ENCODE results near the gene SLC4A7.

The SLC4A7 gene

DNA sequence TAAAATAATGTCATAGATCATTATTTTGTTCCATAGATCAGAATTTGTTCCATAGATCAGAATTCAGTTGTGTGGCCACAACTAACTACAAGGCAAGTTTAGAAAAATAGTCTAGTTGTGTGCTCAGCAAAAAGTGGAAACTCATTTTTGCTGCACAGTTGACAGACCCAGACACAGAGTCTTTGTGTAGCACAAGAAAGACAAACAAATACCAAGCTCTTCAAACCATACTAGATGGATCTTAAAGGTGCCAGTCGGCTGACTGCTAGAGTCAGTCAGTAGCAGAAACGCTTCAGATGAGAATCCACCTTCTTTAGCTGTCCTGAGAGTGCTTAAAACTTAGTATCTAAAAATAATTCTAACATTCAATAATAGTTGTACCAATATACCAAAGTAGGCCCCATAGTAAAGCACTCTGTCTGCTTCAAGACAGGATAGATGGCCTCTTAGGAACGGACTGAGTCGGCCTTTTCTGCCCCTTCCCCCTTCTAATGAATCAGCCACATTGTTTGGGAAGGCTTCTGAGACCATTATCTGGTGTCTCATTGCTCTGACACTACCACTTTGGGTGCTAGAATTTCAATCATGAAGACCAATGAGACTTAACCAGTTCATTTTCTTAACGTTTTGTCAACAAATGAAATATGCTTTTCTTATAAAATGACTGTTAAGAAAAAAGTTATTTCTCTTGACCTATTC lies 27.7 kb upstream of the SLC4A7 start:
- Histone ChIP-seq H3K27ac (replicated peaks) (no peak overlapping the region), H3K4me3 (replicated peaks; ENCODE audit: insufficient read depth, low read length) (no peak overlapping the region), H3K27me3 (ENCODE audit: insufficient read depth, poor library complexity, severe bottlenecking) (no peaks in the 10 kb centered on the region)
- DNase-seq (ENCODE audit: low read depth in 1 of 2, low spot score in 1 of 2), result no peak
- TF ChIP-seq REST (IDR thresholded peaks at IDR 0.05; ENCODE audit: insufficient replicate concordance, low read depth) (no peak), SPI1 (IDR thresholded peaks at IDR 0.05; ENCODE audit: borderline replicate concordance, low read depth) (no peak), GABPA (IDR thresholded peaks at IDR 0.05; ENCODE audit: low read depth) (no peak), POLR2AphosphoS5 (IDR thresholded peaks at IDR 0.05; ENCODE audit: low read depth) (no peak)

DNA sequence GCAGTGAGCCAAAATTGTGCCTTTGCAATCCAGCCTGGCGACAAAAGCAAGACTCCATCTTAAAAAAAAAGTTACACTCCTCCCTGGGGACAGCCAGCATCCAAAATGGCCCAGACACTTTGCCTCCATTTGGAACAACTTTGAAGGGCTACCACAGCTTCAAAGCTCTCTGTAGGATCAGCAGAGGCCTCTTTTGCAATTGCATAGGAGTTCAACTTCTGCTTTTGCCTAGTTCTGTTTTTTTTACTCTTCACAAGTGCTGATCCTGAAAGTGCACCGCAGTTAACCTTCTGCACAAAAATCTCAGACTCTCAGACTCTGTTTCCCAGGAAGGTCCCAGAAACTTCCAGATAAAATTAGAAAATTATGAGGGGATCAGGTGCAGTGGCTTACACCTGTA lies 25.2 kb upstream of the SLC4A7 start:
- Histone ChIP-seq H3K27ac (replicated peaks) (no peak overlapping the region), H3K27me3 (ENCODE audit: insufficient read depth, poor library complexity, severe bottlenecking) (no peaks in the 10 kb centered on the region), H3K4me3 (replicated peaks; ENCODE audit: insufficient read depth, low read length) (no peak overlapping the region)
- DNase-seq (ENCODE audit: low read depth in 1 of 2, low spot score in 1 of 2), result peak in 1 of 2 experiments; percentile 85
- TF ChIP-seq REST (IDR thresholded peaks at IDR 0.05; ENCODE audit: insufficient replicate concordance, low read depth) (no peak), SPI1 (IDR thresholded peaks at IDR 0.05; ENCODE audit: borderline replicate concordance, low read depth) (peak; percentile 83), CTCF (IDR thresholded peaks at IDR 0.05; ENCODE audit: insufficient read depth, low read length) (no peak)

- Histone ChIP-seq H3K27ac (replicated peaks) (no peak overlapping the region), H3K27me3 (ENCODE audit: insufficient read depth, poor library complexity, severe bottlenecking) (no peaks in the 10 kb centered on the region), H3K4me3 (replicated peaks; ENCODE audit: insufficient read depth, low read length) (no peak overlapping the region)
- no peak for TF ChIP-seq GABPA (IDR thresholded peaks at IDR 0.05; ENCODE audit: low read depth)
- TF ChIP-seq POLR2AphosphoS5 (IDR thresholded peaks at IDR 0.05; ENCODE audit: low read depth), result no peak
- TF ChIP-seq REST (IDR thresholded peaks at IDR 0.05; ENCODE audit: insufficient replicate concordance, low read depth), result no peak
- TF ChIP-seq SPI1 (IDR thresholded peaks at IDR 0.05; ENCODE audit: borderline replicate concordance, low read depth), result no peak
- no peak for TF ChIP-seq CTCF (IDR thresholded peaks at IDR 0.05; ENCODE audit: insufficient read depth, low read length)
- no peak for DNase-seq (ENCODE audit: low read depth in 1 of 2, low spot score in 1 of 2)
Observed at GRCh38 chr3:27508424-27508823, 24.2 kb upstream of the SLC4A7 start.

All from HL-60 (cell line).